Osteocyte (in vitro differentiated cells): ENCODE results near the gene ITLN2. TPM values are rescaled to one million over a fixed set of nuclear protein-coding genes. Genes with fewer than 3 reads are reported as not detected.
"Not testable (repeated sequence)": the region's sequence is repeated elsewhere in the genome, so short reads cannot be mapped to it uniquely, and the experiment has no call there.

Experiments
- DNase-seq: peaks from one replicate; pipeline ENCODE4 v3.0.0; 2021; ENCODE audit warnings: mixed read lengths; ENCODE audit not compliant: unreplicated experiment; ENCODE audit errors: extremely low spot score
- H3K27ac Mint-ChIP-seq: one replicate; pipeline ENCODE4 v1.8.0; 2021; ENCODE audit warnings: mild to moderate bottlenecking, mixed read lengths; ENCODE audit not compliant: unreplicated experiment
- H3K27me3 Mint-ChIP-seq: one replicate; pipeline ENCODE4 v1.8.0; 2021; ENCODE audit warnings: mixed read lengths; ENCODE audit not compliant: unreplicated experiment
- H3K36me3 Mint-ChIP-seq: one replicate; pipeline ENCODE4 v1.8.0; 2021; ENCODE audit warnings: mixed read lengths; ENCODE audit not compliant: unreplicated experiment
- H3K4me1 Mint-ChIP-seq: one replicate; pipeline ENCODE4 v1.8.0; 2021; ENCODE audit warnings: mixed read lengths; ENCODE audit not compliant: unreplicated experiment
- H3K4me3 Mint-ChIP-seq: one replicate; pipeline ENCODE4 v1.8.0; 2021; ENCODE audit warnings: mild to moderate bottlenecking, moderate library complexity, mixed read lengths; ENCODE audit not compliant: unreplicated experiment
- H3K9me3 Mint-ChIP-seq: one replicate; pipeline ENCODE4 v1.8.0; 2021; ENCODE audit warnings: mixed read lengths; ENCODE audit not compliant: unreplicated experiment
- CTCF ChIP-seq: fragments of 200-600 bp; sonication (generic); IDR thresholded peaks from 2 replicates; pipeline ENCODE4 v1.5.0; 2021; ENCODE audit warnings: antibody characterized with exemption, mild to moderate bottlenecking, moderate library complexity
- total RNA-seq: library from RNA; stranded (reverse); gene quantifications from 2 replicates; pipeline ENCODE4 v1.2.1, GENCODE V29; 2021

Gene ITLN2
- total RNA-seq, 1 donor from 2014 or later = not detected

- Mint-ChIP-seq H3K4me1 (no peaks in the 10 kb centered on the region), H3K9me3 (no peaks in the 10 kb centered on the region), H3K36me3 (no peaks in the 10 kb centered on the region), H3K4me3 (no peak overlapping the region), H3K27ac (no peak overlapping the region), H3K27me3 (no peaks in the 10 kb centered on the region)
- DNase-seq = no peak
- TF ChIP-seq CTCF = no peak
Measured at GRCh38 chr1:160949881-160950280, 4.7 kb downstream of the ITLN2 start.

DNA sequence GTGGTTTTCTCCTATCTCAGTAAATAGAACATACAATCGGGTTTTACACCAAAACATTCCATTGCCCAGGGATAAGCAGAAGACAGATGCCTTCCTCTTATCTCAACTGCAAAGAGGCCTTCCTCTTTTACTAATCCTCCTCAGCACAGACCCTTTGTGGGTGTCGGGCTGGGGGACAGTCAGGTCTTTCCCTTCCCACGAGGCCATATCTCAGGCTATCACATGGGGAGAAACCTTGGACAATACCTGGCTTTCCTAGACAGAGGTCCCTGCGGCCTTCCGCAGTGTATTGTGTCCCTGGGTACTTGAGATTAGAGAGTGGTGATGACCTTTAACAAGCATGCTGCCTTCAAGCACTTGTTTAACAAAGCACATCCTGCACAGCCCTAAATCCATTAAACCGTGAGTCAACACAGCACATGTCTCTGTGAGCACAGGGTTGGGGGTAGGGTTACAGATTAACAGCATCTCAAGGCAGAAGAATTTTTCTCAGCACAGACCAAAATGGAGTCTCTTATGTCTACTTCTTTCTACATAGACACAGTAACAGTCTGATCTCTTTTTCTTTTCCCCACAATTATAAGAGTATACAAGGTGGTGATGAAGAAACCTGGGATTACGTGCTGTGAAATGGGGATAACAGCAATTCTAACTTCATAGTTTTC is 5.3 kb downstream of the ITLN2 start:
- H3K4me1 Mint-ChIP-seq, H3K27ac Mint-ChIP-seq, H3K36me3 Mint-ChIP-seq, H3K4me3 Mint-ChIP-seq, DNase-seq, H3K9me3 Mint-ChIP-seq, H3K27me3 Mint-ChIP-seq: not testable (repeated sequence)

GRCh38 chr1:160947174-160947759 is 7.3 kb downstream of the ITLN2 start:
- H3K9me3 Mint-ChIP-seq, H3K27me3 Mint-ChIP-seq, H3K4me1 Mint-ChIP-seq, H3K27ac Mint-ChIP-seq, DNase-seq, H3K4me3 Mint-ChIP-seq, H3K36me3 Mint-ChIP-seq: not testable (repeated sequence)

DNA sequence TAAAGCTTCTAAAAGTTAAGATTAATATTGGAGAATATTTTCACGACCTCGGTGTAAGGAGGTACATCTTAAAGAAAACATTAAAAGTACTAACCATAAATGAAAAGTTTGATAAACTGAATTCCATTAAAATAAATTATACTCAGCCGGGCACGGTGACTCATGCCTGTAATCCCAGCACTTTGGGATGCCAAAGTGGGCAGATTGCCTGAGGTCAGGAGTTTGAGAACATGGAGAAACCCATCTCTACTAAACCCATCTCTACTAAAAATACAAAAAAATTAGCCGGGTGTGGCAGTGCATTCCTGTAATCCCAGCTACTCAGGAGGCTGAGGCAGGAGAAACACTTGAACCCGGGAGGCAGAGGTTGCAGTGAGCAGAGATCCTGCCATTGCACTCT is 8.7 kb downstream of the ITLN2 start:
- H3K36me3 Mint-ChIP-seq, H3K4me1 Mint-ChIP-seq, H3K27me3 Mint-ChIP-seq, H3K9me3 Mint-ChIP-seq, H3K4me3 Mint-ChIP-seq, DNase-seq, H3K27ac Mint-ChIP-seq: not testable (repeated sequence)

- no peak for TF ChIP-seq CTCF
- Mint-ChIP-seq H3K27me3 (no peaks in the 10 kb centered on the region), H3K27ac (no peak overlapping the region), H3K9me3 (no peaks in the 10 kb centered on the region), H3K4me1 (no peaks in the 10 kb centered on the region), H3K36me3 (no peaks in the 10 kb centered on the region), H3K4me3 (no peak overlapping the region)
- no peak for DNase-seq
Measured at GRCh38 chr1:160945079-160945478, 9.5 kb downstream of the ITLN2 start.

DNA sequence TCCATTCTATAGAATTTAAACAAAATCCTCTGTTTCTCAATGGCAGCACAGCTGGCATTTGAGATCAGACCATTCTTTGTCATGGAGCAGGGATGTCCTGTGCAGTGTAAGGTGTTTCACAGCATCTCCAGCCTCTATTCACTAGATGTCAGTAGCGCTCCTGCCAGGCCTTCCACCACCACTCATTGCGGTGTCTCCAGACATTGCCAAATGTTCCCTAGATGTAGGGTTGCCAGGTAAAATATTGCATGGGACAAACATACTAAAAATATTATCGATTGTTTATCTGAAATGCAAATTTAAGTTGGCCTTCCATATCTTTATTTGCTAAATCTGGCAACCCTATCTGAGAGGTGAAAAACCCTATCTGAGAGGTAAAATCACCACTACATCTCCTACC is 11.7 kb downstream of the ITLN2 start:
- DNase-seq = no peak
- H3K4me3 Mint-ChIP-seq = no peak overlapping the region
- H3K4me1 Mint-ChIP-seq = no peaks in the 10 kb centered on the region
- no peak for TF ChIP-seq CTCF
- no peaks in the 10 kb centered on the region for H3K9me3 Mint-ChIP-seq
- no peaks in the 10 kb centered on the region for H3K27me3 Mint-ChIP-seq
- H3K36me3 Mint-ChIP-seq = no peaks in the 10 kb centered on the region
- H3K27ac Mint-ChIP-seq = no peak overlapping the region

- not testable (repeated sequence) for H3K4me3 Mint-ChIP-seq, H3K27ac Mint-ChIP-seq, H3K9me3 Mint-ChIP-seq, H3K4me1 Mint-ChIP-seq, H3K27me3 Mint-ChIP-seq, DNase-seq, H3K36me3 Mint-ChIP-seq
Measured at GRCh38 chr1:160936666-160937065, 17.9 kb downstream of the ITLN2 start.
